ENCODE results near the gene SDF4.
A peak's percentile ranks its signal among the peaks of the same experiment; 100 is the strongest.

Gene SDF4

GRCh38 chr1:1240822-1241587, 9.2 kb upstream of the SDF4 start:
- DNase-seq: peak in 1 of 2 experiments; percentile 45

GRCh38 chr1:1240348-1240732, 8.5 kb upstream of the SDF4 start:
- DNase-seq: no peak

GRCh38 chr1:1239614-1240347, 8.0 kb upstream of the SDF4 start:
- no peak for DNase-seq

GRCh38 chr1:1239227-1239613, 7.4 kb upstream of the SDF4 start:
- no peak for DNase-seq

GRCh38 chr1:1238702-1239178, 6.9 kb upstream of the SDF4 start:
- DNase-seq: no peak

GRCh38 chr1:1237874-1238701, 6.3 kb upstream of the SDF4 start:
- peak; percentile 62 to 91 for DNase-seq

GRCh38 chr1:1236945-1237873, 5.4 kb upstream of the SDF4 start:
- no peak for DNase-seq

- peak in 1 of 2 experiments; percentile 39 for DNase-seq
Observed at GRCh38 chr1:1236176-1236763, 4.5 kb upstream of the SDF4 start.

GRCh38 chr1:1235016-1235744, 3.4 kb upstream of the SDF4 start:
- DNase-seq: no peak

- DNase-seq: no peak
Observed at GRCh38 chr1:1234180-1234808, 2.5 kb upstream of the SDF4 start.

- no peak for DNase-seq
Observed at GRCh38 chr1:1233567-1233892, 1.7 kb upstream of the SDF4 start.

- DNase-seq: peak in 1 of 2 experiments; percentile 57
Observed at GRCh38 chr1:1232796-1233566, 1.2 kb upstream of the SDF4 start.

- DNase-seq: peak in 1 of 2 experiments; percentile 75
Observed at GRCh38 chr1:1232208-1232795, 501 bp upstream of the SDF4 start, which contains the start of gene B3GALT6. Gene B3GALT6, plus strand, starts transcription at chr1:1232237. Its CDS starts 42 bp downstream, at chr1:1232279.

- no peak for DNase-seq
Observed at GRCh38 chr1:1230656-1231399, 973 bp downstream of the SDF4 start.

GRCh38 chr1:1229770-1230169, 2.0 kb downstream of the SDF4 start:
- no peak for DNase-seq

- DNase-seq: no peak
Observed at GRCh38 chr1:1228596-1229321, 3.0 kb downstream of the SDF4 start.

- DNase-seq: no peak
Observed at GRCh38 chr1:1228187-1228586, 3.6 kb downstream of the SDF4 start.

GRCh38 chr1:1227386-1227785, 4.4 kb downstream of the SDF4 start:
- DNase-seq: no peak
